Common myeloid progenitor, CD34-positive (primary cell): ENCODE results near the gene MSANTD3. TPM values are rescaled to one million over a fixed set of nuclear protein-coding genes. Genes with fewer than 3 reads are reported as not detected.
"Not testable (repeated sequence)": the region's sequence is repeated elsewhere in the genome, so short reads cannot be mapped to it uniquely, and the experiment has no call there.

ENCODE experiments used
- CTCF ChIA-PET: fragments of 350-600 bp; sonication (Branson Sonifier 250); formaldehyde crosslinking; loops from one replicate; lab custom pipeline; 2021; ENCODE audit warnings: antibody characterized with exemption; lab: Charles Lee
- POLR2A ChIA-PET: fragments of 350-600 bp; sonication (Branson Sonifier 250); formaldehyde crosslinking; loops from one replicate; lab custom pipeline; 2021; ENCODE audit warnings: antibody characterized with exemption; lab: Charles Lee
- DNase-seq, 3 donors: peaks; one replicate each; pipeline versions ENCODE4 v3.0.0 to v3.0.0-alpha.2; 2013
- H3K27ac ChIP-seq, 2 experiments: 1 replicate in 1 of 2; 2 replicates in 1 of 2; pipeline ENCODE4 v1.7.0; 2013; ENCODE audit warnings: inconsistent platforms in 2 of 2, low read length in 2 of 2, mild to moderate bottlenecking in 2 of 2, low read depth in 1 of 2, moderate library complexity in 1 of 2; ENCODE audit not compliant: severe bottlenecking in 2 of 2, insufficient read depth in 1 of 2, poor library complexity in 1 of 2
- H3K27me3 ChIP-seq, 5 experiments: replicated peaks in 2 of 5; 1 replicate in 3 of 5; 2 replicates in 2 of 5; pipeline versions ENCODE4 v1.6.1 to v1.7.0; 2013; ENCODE audit warnings: low read length in 4 of 5, mild to moderate bottlenecking in 2 of 5, moderate library complexity in 2 of 5, inconsistent platforms in 1 of 5; ENCODE audit not compliant: insufficient read depth in 5 of 5, control insufficient read depth in 4 of 5
- H3K36me3 ChIP-seq, 4 experiments: 1 replicate in 2 of 4; 2 replicates in 2 of 4; pipeline versions ENCODE4 v1.6.1 to v1.7.0; 2013; ENCODE audit warnings: low read length in 3 of 4, control low read depth in 1 of 4, mild to moderate bottlenecking in 1 of 4; ENCODE audit not compliant: control insufficient read depth in 4 of 4, insufficient read depth in 4 of 4
- H3K4me1 ChIP-seq, 4 experiments: 1 replicate in 3 of 4; 2 replicates in 1 of 4; pipeline versions ENCODE4 v1.6.1 to v1.7.1; 2013; ENCODE audit warnings: low read length in 3 of 4, mild to moderate bottlenecking in 3 of 4, control low read depth in 1 of 4, inconsistent platforms in 1 of 4, moderate library complexity in 1 of 4; ENCODE audit not compliant: control insufficient read depth in 4 of 4, insufficient read depth in 4 of 4; ENCODE audit errors: control extremely low read depth in 1 of 4
- H3K4me3 ChIP-seq, 7 experiments: 1 replicate in 4 of 7; 2 replicates in 3 of 7; pipeline versions ENCODE4 v1.5.1 to v1.7.0; 2013; ENCODE audit warnings: mild to moderate bottlenecking in 7 of 7, low read length in 6 of 7, moderate library complexity in 6 of 7, inconsistent platforms in 2 of 7, low read depth in 2 of 7, control low read depth in 1 of 7; ENCODE audit not compliant: insufficient read depth in 4 of 7, control insufficient read depth in 1 of 7; ENCODE audit errors: extremely low read depth in 1 of 7
- H3K9me3 ChIP-seq, 5 experiments: 1 replicate in 4 of 5; 2 replicates in 1 of 5; pipeline versions ENCODE4 v1.6.1 to v1.7.1; 2013; ENCODE audit warnings: low read length in 4 of 5, mild to moderate bottlenecking in 2 of 5, inconsistent platforms in 1 of 5, low read depth in 1 of 5, moderate library complexity in 1 of 5; ENCODE audit not compliant: control insufficient read depth in 4 of 5, insufficient read depth in 2 of 5; ENCODE audit errors: control extremely low read depth in 1 of 5
- WGBS: methylation state at CpG from one replicate; pipeline ENCODE4 v1.1.5; 2013; ENCODE audit not compliant: insufficient coverage; 5-methylcytosine and 5-hydroxymethylcytosine counted together
- polyA plus RNA-seq: library from polyadenylated mRNA; unstranded; fragments of 120-200 nt; gene quantifications from one replicate; pipeline ENCODE4 v1.2.1, GENCODE V29; 2013

The MSANTD3 gene, protein sequence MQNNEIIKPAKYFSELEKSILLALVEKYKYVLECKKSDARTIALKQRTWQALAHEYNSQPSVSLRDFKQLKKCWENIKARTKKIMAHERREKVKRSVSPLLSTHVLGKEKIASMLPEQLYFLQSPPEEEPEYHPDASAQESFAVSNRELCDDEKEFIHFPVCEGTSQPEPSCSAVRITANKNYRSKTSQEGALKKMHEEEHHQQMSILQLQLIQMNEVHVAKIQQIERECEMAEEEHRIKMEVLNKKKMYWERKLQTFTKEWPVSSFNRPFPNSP
- polyA plus RNA-seq, result 23.0 TPM

- WGBS, result 0% methylated on average over 58 of the region's 80 CpGs
- Histone ChIP-seq H3K27ac (peak within 1 kb of the TSS; percentile 66 to 86), H3K4me3 (peak within 1 kb of the TSS; percentile 76 to 90 (median 84)), H3K4me1 (peaks cover 5 to 27% (median 18%) of the 10 kb centered on the region in 4 experiments), H3K36me3 (no peaks in the 10 kb centered on the region), H3K27me3 (no peaks in the 10 kb centered on the region), H3K9me3 (no peaks in the 10 kb centered on the region)
- ChIA-PET CTCF (interaction anchor here (0.7 to 2.5 kb wide), 7 partner anchors 9 to 170 kb away, joined by 3 to 10 read pairs (median 3); no protein-coding TSS in a partner anchor), POLR2A (interaction anchor here (1.0 to 1.6 kb wide), 4 partner anchors 13 to 74 kb away, joined by 3 to 6 read pairs (median 3); partner anchors contain the start of gene TEX10)
- DNase-seq, result peak; percentile 60 to 86 (median 75)
Observed at GRCh38 chr9:100426530-100427365, at the start of gene MSANTD3. TSS of gene MSANTD3 (plus strand) at chr9:100427143. CDS start at chr9:100441939, 14,796 bp downstream.

DNA sequence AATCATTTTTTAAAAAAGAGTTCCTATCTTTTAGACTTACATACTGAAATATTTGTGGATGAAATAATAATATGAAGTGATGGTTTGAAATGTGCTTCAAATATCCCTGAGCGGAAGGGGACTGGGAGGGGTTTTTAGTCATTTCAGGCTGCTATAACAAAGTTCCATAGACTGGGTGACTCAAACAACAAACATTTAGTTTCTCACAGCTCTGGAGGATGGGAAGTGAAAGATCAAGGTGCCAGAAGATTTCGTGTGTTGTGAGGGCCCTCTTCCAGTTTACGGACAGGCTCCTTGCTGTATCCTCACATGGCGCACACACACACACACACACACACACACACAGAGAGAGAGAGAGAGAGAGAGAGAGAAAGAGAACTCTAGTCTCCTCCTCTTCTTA is 47.1 kb upstream of the MSANTD3 start:
- POLR2A ChIA-PET, result interaction anchor here (0.6 kb wide), 1 partner anchor 69 kb away, joined by 3 read pairs; no protein-coding TSS in a partner anchor
- no peak overlapping the region for H3K27ac ChIP-seq

DNA sequence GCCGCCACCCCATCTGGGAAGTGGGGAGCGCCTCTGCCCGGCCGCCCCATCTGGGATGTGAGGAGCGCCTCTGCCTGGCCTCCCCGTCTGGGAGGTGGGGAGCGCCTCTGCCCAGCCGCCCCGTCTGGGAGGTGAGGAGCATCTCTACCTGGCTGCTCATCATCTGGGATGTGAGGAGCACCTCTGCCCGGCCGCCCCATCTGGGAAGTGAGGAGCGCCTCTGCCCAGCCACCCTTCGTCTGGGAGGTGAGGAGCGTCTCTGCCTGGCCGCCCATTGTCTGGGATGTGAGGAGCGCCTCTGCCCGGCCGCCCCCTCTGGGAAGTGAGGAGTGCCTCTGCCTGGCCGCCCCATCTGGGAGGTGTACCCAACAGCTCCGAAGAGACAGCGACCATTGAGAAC is 34.0 kb upstream of the MSANTD3 start:
- H3K27me3 ChIP-seq, H3K36me3 ChIP-seq, H3K27ac ChIP-seq, H3K9me3 ChIP-seq, H3K4me3 ChIP-seq, DNase-seq, POLR2A ChIA-PET: not testable (repeated sequence)
- H3K4me1 ChIP-seq, result peaks cover 3 to 11% (median 4%) of the 10 kb centered on the region in 4 experiments
- CTCF ChIA-PET, result interaction anchor here (1.5 kb wide), 1 partner anchor 68 kb away, joined by 5 read pairs; no protein-coding TSS in a partner anchor
- 95% methylated on average over 13 of the region's 21 CpGs for WGBS

More for the DNA sequence above, 47.1 kb upstream of the MSANTD3 start:
- Histone ChIP-seq H3K4me1 (peaks cover 0 to 4% (median 0%) of the 10 kb centered on the region in 4 experiments), H3K27me3 (no peaks in the 10 kb centered on the region), H3K4me3 (no peak overlapping the region), H3K36me3 (no peaks in the 10 kb centered on the region), H3K9me3 (peaks cover 0 to 15% (median 10%) of the 10 kb centered on the region in 5 experiments)
- no peak for DNase-seq
- WGBS, result 100% methylated on average over 1 of the region's 4 CpGs
- CTCF ChIA-PET, result interaction anchor here (0.7 to 1.0 kb wide), 2 partner anchors 22 to 62 kb away, joined by 3 read pairs; no protein-coding TSS in a partner anchor

DNA sequence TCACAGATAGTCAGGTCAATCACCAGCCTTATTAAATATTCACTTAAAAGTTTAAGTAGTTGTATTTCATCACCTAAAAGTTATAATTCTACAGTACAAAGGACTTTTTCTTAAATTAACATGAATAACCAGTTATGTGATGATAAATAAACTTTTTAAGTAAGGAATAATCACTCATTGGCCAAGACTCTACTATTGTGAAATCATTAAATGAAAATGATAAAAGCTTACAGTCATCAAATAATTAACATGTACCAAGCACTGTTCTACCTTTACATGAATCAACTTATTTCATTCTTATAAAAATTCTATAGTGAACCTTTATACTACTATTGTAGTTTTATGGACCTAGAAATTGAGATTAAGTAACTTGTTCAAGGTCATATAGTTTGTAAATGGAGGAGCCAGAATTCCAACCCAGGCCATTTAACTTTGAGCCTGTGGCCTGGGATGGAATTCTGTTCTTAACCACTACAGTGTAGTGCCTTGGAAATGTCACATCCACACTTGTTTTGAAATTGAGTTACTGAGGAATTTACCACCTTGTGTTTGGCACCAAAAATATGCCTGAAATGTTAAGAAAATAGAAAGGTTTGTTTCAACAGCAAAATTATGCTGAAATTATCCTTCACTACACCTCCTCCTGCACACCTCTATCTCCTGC is 32.8 kb upstream of the MSANTD3 start:
- Histone ChIP-seq H3K36me3 (peaks cover 0 to 6% (median 1%) of the 10 kb centered on the region in 4 experiments), H3K4me1 (peaks cover 3 to 11% (median 4%) of the 10 kb centered on the region in 4 experiments), H3K27me3 (no peaks in the 10 kb centered on the region), H3K27ac (no peak overlapping the region), H3K4me3 (no peak overlapping the region), H3K9me3 (peaks cover 0 to 3% (median 0%) of the 10 kb centered on the region in 5 experiments)
- CTCF ChIA-PET, result no interaction called here
- DNase-seq, result no peak
- POLR2A ChIA-PET, result no interaction called here

DNA sequence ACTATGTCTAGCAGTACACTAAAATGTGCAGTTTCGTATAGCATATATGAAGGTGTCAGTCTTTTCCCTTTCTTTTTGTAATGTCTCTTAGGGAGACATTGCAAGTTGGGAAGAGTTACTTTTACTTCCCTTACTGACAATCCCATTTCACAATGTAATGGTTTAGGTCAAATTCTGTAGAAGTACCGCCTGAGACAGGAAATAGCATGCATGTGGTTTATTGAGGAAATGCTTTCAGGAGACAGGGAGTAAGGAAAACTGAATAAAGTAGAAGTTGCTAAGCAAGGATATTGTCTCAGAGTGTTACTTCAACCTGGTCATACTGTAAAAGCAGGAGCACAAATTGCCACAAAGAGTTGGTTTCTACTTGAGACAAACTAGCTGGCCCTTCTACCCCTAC is 32.1 kb upstream of the MSANTD3 start:
- H3K4me3 ChIP-seq, result no peak overlapping the region
- ChIA-PET CTCF (interaction anchor here (1.1 kb wide), 1 partner anchor 11 kb away, joined by 3 read pairs; no protein-coding TSS in a partner anchor), POLR2A (no interaction called here)
- H3K4me1 ChIP-seq, result peaks cover 3 to 11% (median 4%) of the 10 kb centered on the region in 4 experiments
- no peaks in the 10 kb centered on the region for H3K27me3 ChIP-seq
- 0% methylated on average over 1 of the region's 2 CpGs for WGBS
- peaks cover 0 to 3% (median 0%) of the 10 kb centered on the region in 5 experiments for H3K9me3 ChIP-seq
- no peak overlapping the region for H3K27ac ChIP-seq
- DNase-seq, result no peak
- H3K36me3 ChIP-seq, result peaks cover 0 to 6% (median 1%) of the 10 kb centered on the region in 4 experiments

DNA sequence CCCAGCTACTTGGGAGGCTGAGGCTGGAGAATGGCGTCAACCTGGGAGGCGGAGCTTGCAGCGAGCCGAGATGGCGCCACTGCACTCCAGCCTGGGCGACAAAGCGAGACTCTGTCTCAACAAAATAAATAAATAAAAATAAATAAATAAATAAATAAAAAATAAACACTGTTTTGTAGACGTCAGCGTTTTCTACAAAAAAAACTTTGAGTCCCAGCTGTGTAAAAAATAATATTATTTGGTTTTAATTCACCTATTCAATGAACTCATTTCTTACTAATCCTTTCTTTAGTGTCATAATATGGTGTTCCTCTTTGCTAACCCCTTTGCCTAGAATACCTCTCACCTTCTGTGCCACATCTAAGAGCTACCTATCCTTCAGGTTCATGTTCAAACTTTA is 30.2 kb upstream of the MSANTD3 start:
- ChIA-PET CTCF (interaction anchor here (1.5 kb wide), 1 partner anchor 51 kb away, joined by 3 read pairs; no protein-coding TSS in a partner anchor), POLR2A (no interaction called here)
- no CpG with 5 or more reads among the region's 9 CpGs for WGBS

More for the DNA sequence above, 30.2 kb upstream of the MSANTD3 start:
- H3K36me3 ChIP-seq, result peaks cover 0 to 4% (median 1%) of the 10 kb centered on the region in 4 experiments
- peaks cover 3 to 11% (median 4%) of the 10 kb centered on the region in 4 experiments for H3K4me1 ChIP-seq
- H3K27ac ChIP-seq, result no peak overlapping the region
- DNase-seq, result no peak
- no peaks in the 10 kb centered on the region for H3K27me3 ChIP-seq
- H3K9me3 ChIP-seq, result peaks cover 0 to under 1% (median 0%) of the 10 kb centered on the region in 5 experiments
- H3K4me3 ChIP-seq, result no peak overlapping the region
